ENCODE data around the gene RWDD3. TPM values are rescaled to one million over a fixed set of nuclear protein-coding genes. Genes with fewer than 3 reads are reported as not detected.

The RWDD3 gene
- total RNA-seq, 2 experiments from 2014 or later, result 10.8 to 13.9 TPM

Other genes starting within 250 kb of the RWDD3 start
- gene ALG14, start 161.3 kb upstream of the RWDD3 start, total RNA-seq, result 1 to 10 TPM; 4.3 to 4.4 TPM
- gene TLCD4, start 116.9 kb upstream of the RWDD3 start, total RNA-seq, result under 1 TPM; 0.15 to 0.21 TPM